Purkinje cell (primary cell): ENCODE measurements around the gene SCN4B. TPM values are rescaled to one million over a fixed set of nuclear protein-coding genes. Genes with fewer than 3 reads are reported as not detected.

Experiments used
- polyA plus RNA-seq: library from polyadenylated mRNA; unstranded; fragments of >200 nt; fragmentation: Nextera tagmentation; gene quantifications from 2 replicates; pipeline ENCODE4 v1.2.1, GENCODE V29; 2014

SCN4B gene
- 5.4 and 7.2 TPM in 2 replicates for polyA plus RNA-seq

GRCh38 chr11:118152552-118153471, at the start of gene SCN4B:
Gene SCN4B, minus strand, starts transcription at chr11:118152823. Its CDS starts 150 bp downstream, at chr11:118152673.

GRCh38 chr11:118175993-118176777, 23.6 kb upstream of the SCN4B start, which contains the start of gene SCN2B:
Gene SCN2B, minus strand, starts transcription at chr11:118176639. Its CDS starts 208 bp downstream, at chr11:118176431.

GRCh38 chr11:118086913-118087768, 65.5 kb downstream of the SCN4B start, which contains the start of gene SMIM35:
Gene SMIM35, minus strand, starts transcription at chr11:118086963. Its CDS starts 206 bp downstream, at chr11:118086757.

Other genes starting within 250 kb of the SCN4B start
- gene TMPRSS13, start 223.4 kb downstream of the SCN4B start, polyA plus RNA-seq, result not detected in 2 replicates
- gene IL10RA, start 166.4 kb downstream of the SCN4B start, polyA plus RNA-seq, result not detected in 2 replicates
- gene TMPRSS4, start 75.7 kb downstream of the SCN4B start, polyA plus RNA-seq, result not detected in 2 replicates
- gene SMIM35, start 65.9 kb downstream of the SCN4B start, polyA plus RNA-seq, result not detected in 2 replicates
- gene SCN2B, start 23.8 kb upstream of the SCN4B start, polyA plus RNA-seq, result 18.5 and 19.5 TPM in 2 replicates
- not detected in 2 replicates for gene JAML, start 72.2 kb upstream of the SCN4B start, polyA plus RNA-seq
- gene MPZL3, start 99.5 kb upstream of the SCN4B start, polyA plus RNA-seq, result 1.1 and 5.1 TPM in 2 replicates
- gene MPZL2, start 111.5 kb upstream of the SCN4B start, polyA plus RNA-seq, result not detected in 2 replicates
- not detected in 2 replicates for gene CD3E, start 151.9 kb upstream of the SCN4B start, polyA plus RNA-seq
- gene CD3D, start 189.9 kb upstream of the SCN4B start, polyA plus RNA-seq, result not detected in 2 replicates
- gene CD3G, start 191.5 kb upstream of the SCN4B start, polyA plus RNA-seq, result not detected in 2 replicates
- 32.6 and 45.9 TPM in 2 replicates for gene UBE4A, start 206.8 kb upstream of the SCN4B start, polyA plus RNA-seq
- 1,654 and 1,954 TPM in 2 replicates for gene ATP5MG, start 248.8 kb upstream of the SCN4B start, polyA plus RNA-seq